Measurements from ENCODE around the gene SNTG2.
"Not testable (repeated sequence)": the region's sequence is repeated elsewhere in the genome, so short reads cannot be mapped to it uniquely, and the experiment has no call there.

- not testable (repeated sequence) for TF ChIP-seq CTCF (conservative IDR thresholded peaks at IDR 0.05 in 1 of 2, IDR thresholded peaks at IDR 0.05 in 1 of 2; ENCODE audit: low read depth in 1 of 2, low read length in 2 of 2); EZH2 (IDR thresholded peaks at IDR 0.05; ENCODE audit: low read length, missing control alignments)
Measured at GRCh38 chr2:1133896-1134295, 183.2 kb downstream of the SNTG2 start.
